PC-9 (cell line): ENCODE measurements around the gene ZAR1L. TPM values are rescaled to one million over a fixed set of nuclear protein-coding genes. Genes with fewer than 3 reads are reported as not detected.

Experiments used
- BruUV-seq: library from RNA; stranded (reverse); fragments of 400-500 nt; replicated peaks from 2 replicates; lab custom pipeline; 2021; lab: Mats Ljungman, UMichigan
- CTCF ChIA-PET: fragments of 300-600 bp; sonication (Branson Sonifier 250); formaldehyde crosslinking; loops from one replicate; lab custom pipeline; 2022; ENCODE audit warnings: antibody characterized with exemption; lab: Charles Lee
- POLR2A ChIA-PET: fragments of 300-600 bp; sonication (Branson Sonifier 250); formaldehyde crosslinking; loops from one replicate; lab custom pipeline; 2022; ENCODE audit warnings: antibody characterized with exemption; ENCODE audit not compliant: unreplicated experiment; lab: Charles Lee
- DNase-seq, 2 experiments: peaks; one replicate each; pipeline versions ENCODE4 v3.0.0 to v3.0.0-alpha.2; 2015 to 2022; ENCODE audit warnings: mixed read lengths in 1 of 2
- H2AFZ ChIP-seq: fragments of 200-600 bp; sonication (generic); 2 replicates; pipeline ENCODE4 v1.8.1; 2017; ENCODE audit warnings: antibody characterized with exemption
- H3F3A ChIP-seq: fragments of 200-600 bp; sonication (generic); 2 replicates; pipeline ENCODE4 v1.8.1; 2017; ENCODE audit warnings: antibody characterized with exemption, mild to moderate bottlenecking, low read depth; ENCODE audit not compliant: insufficient read depth
- H3K27ac ChIP-seq: fragments of 200-600 bp; sonication (generic); 2 replicates; pipeline ENCODE4 v1.6.1; 2016; ENCODE audit warnings: mixed run types
- H3K27me3 ChIP-seq: fragments of 200-600 bp; sonication (generic); 2 replicates; pipeline ENCODE4 v1.6.1; 2016; ENCODE audit warnings: low read depth, mixed run types; ENCODE audit not compliant: insufficient read depth
- H3K36me3 ChIP-seq: fragments of 200-600 bp; sonication (generic); 2 replicates; pipeline ENCODE4 v1.6.1; 2016; ENCODE audit warnings: low read depth, mixed run types
- H3K4me1 ChIP-seq: fragments of 200-600 bp; sonication (generic); replicated peaks from 2 replicates; pipeline ENCODE4 v1.6.1; 2016; ENCODE audit warnings: mixed run types; ENCODE audit not compliant: insufficient read depth
- H3K4me2 ChIP-seq: fragments of 200-600 bp; sonication (generic); 2 replicates; pipeline ENCODE4 v1.6.1; 2017; ENCODE audit warnings: mixed run types
- H3K4me3 ChIP-seq: fragments of 200-600 bp; sonication (generic); 2 replicates; pipeline ENCODE4 v1.6.1; 2016; ENCODE audit warnings: mixed run types
- H3K79me2 ChIP-seq: fragments of 200-600 bp; sonication (generic); 2 replicates; pipeline ENCODE4 v1.6.1; 2017; ENCODE audit warnings: low read depth, mixed run types
- H3K9me2 ChIP-seq: fragments of 200-600 bp; sonication (generic); 2 replicates; pipeline ENCODE4 v1.8.1; 2017; ENCODE audit warnings: mild to moderate bottlenecking; ENCODE audit not compliant: insufficient read depth
- H3K9me3 ChIP-seq: fragments of 200-600 bp; sonication (generic); 2 replicates; pipeline ENCODE4 v1.8.1; 2016; ENCODE audit warnings: low read depth; ENCODE audit not compliant: insufficient read depth
- H4K20me1 ChIP-seq: fragments of 200-600 bp; sonication (generic); 2 replicates; pipeline ENCODE4 v1.8.1; 2017; ENCODE audit not compliant: insufficient read depth
- EZH2 ChIP-seq: fragments of 200-600 bp; sonication (generic); IDR thresholded peaks from 2 replicates; pipeline ENCODE4 v1.8.0; 2017; ENCODE audit warnings: antibody characterized with exemption, low read depth
- intact Hi-C: fragments of 100-400 bp; cut with micrococcal nuclease; formaldehyde crosslinking; loops from one replicate; pipeline ENCODE4 v1.10.0; 2022; ENCODE audit not compliant: unreplicated experiment
- total RNA-seq: library from RNA; stranded (reverse); gene quantifications from 2 replicates; pipeline ENCODE4 v1.2.3, GENCODE V29; 2021
- TF ChIP-seq, protein P1 (sequence below): fragments of 200-600 bp; sonication (generic); conservative IDR thresholded peaks from 2 replicates; pipeline ENCODE4 v1.6.1; 2017; ENCODE audit warnings: mixed run types, antibody characterized with exemption, mild to moderate bottlenecking, moderate library complexity

Gene ZAR1L
- total RNA-seq, 1 experiment from 2014 or later = 0.37 TPM

DNA sequence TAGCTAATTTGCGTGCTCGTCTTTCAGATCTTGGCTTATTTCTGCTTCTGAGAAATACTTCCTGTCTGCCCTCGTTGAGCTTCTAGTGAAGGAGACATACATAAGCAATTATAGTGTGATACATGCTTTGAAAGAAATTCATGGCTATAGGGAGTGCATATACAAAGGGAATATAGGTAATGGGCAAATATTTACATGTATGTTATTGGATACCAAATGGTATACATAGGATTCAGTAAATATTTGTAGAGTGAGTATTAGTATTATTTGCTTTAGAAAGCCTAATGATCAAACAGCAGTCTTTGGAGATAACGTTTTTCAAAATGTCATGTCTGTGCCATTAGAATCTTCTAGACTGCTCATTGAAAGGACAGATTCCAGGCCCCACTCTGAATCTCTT, 5.4 kb upstream of the ZAR1L start:
- POLR2A ChIA-PET = no interaction called here
- TF ChIP-seq, protein P1, sequence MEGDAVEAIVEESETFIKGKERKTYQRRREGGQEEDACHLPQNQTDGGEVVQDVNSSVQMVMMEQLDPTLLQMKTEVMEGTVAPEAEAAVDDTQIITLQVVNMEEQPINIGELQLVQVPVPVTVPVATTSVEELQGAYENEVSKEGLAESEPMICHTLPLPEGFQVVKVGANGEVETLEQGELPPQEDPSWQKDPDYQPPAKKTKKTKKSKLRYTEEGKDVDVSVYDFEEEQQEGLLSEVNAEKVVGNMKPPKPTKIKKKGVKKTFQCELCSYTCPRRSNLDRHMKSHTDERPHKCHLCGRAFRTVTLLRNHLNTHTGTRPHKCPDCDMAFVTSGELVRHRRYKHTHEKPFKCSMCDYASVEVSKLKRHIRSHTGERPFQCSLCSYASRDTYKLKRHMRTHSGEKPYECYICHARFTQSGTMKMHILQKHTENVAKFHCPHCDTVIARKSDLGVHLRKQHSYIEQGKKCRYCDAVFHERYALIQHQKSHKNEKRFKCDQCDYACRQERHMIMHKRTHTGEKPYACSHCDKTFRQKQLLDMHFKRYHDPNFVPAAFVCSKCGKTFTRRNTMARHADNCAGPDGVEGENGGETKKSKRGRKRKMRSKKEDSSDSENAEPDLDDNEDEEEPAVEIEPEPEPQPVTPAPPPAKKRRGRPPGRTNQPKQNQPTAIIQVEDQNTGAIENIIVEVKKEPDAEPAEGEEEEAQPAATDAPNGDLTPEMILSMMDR = no peak
- TF ChIP-seq EZH2 = no peak
- Histone ChIP-seq H3K9me2 (no peaks in the 10 kb centered on the region), H3K4me1 (peaks cover 10% of the 10 kb centered on the region), H3K4me3 (no peak overlapping the region), H2AFZ (no peak overlapping the region), H4K20me1 (no peaks in the 10 kb centered on the region), H3K27ac (no peak overlapping the region), H3K36me3 (peaks cover 16% of the 10 kb centered on the region; the same call in 1 of the 2 replicates), H3K27me3 (no peaks in the 10 kb centered on the region), H3K9me3 (no peaks in the 10 kb centered on the region; the same call in 1 of the 2 replicates), H3K4me2 (no peak overlapping the region), H3F3A (no peaks in the 10 kb centered on the region), H3K79me2 (peaks cover 9% of the 10 kb centered on the region)
- DNase-seq = no peak
- BruUV-seq = no TSS peak
- intact Hi-C loops = no loop called here
- CTCF ChIA-PET = interaction anchor here (0.6 kb wide), 1 partner anchor 108 kb away, joined by 3 read pairs; no protein-coding TSS in a partner anchor

DNA sequence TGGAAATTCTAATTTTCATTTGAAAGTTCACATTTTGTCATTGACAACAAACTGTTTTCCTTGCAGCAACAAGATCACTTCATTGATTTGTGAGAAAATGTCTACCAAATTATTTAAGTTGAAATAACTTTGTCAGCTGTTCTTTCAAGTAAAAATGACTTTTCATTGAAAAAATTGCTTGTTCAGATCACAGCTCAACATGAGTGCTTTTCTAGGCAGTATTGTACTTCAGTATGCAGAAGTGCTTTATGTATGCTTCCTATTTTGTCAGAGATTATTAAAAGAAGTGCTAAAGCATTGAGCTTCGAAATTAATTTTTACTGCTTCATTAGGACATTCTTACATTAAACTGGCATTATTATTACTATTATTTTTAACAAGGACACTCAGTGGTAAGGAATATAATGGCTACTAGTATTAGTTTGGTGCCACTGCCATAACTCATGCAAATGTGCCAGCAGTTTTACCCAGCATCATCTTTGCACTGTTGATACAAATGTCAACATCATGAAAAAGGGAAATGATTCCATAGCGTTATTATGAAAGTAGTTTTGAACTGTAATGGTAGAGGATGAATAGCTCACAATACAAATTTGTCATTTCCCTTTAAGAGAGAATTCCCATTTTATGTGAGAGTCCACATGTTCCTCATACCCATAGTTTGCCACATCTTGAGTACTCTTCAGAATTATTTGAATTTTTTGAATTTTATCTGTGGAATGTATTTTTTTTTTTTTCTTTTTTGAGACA, 2.7 kb upstream of the ZAR1L start:
- Histone ChIP-seq H3K9me2 (no peaks in the 10 kb centered on the region), H3K36me3 (peaks cover 13% of the 10 kb centered on the region; the same call in 1 of the 2 replicates), H2AFZ (no peak overlapping the region), H3K4me2 (0 out of 2 replicates have a peak overlapping the region, but pooled peaks have one; percentile 17), H3K4me3 (no peak overlapping the region), H4K20me1 (no peaks in the 10 kb centered on the region), H3K79me2 (peaks cover 9% of the 10 kb centered on the region), H3F3A (no peaks in the 10 kb centered on the region; the same call in 1 of the 2 replicates), H3K27me3 (no peaks in the 10 kb centered on the region), H3K27ac (no peak overlapping the region), H3K4me1 (peaks cover 16% of the 10 kb centered on the region), H3K9me3 (no peaks in the 10 kb centered on the region; the same call in 1 of the 2 replicates)
- DNase-seq = no peak
- ChIA-PET CTCF (no interaction called here), POLR2A (no interaction called here)
- BruUV-seq = no TSS peak
- intact Hi-C loops = loop anchor here (10.0 kb wide), 2 partner anchors 217 to 323 kb away; partner anchors contain the start of gene N4BP2L2
- TF ChIP-seq, protein P1 = no peak
- no peak for TF ChIP-seq EZH2

DNA sequence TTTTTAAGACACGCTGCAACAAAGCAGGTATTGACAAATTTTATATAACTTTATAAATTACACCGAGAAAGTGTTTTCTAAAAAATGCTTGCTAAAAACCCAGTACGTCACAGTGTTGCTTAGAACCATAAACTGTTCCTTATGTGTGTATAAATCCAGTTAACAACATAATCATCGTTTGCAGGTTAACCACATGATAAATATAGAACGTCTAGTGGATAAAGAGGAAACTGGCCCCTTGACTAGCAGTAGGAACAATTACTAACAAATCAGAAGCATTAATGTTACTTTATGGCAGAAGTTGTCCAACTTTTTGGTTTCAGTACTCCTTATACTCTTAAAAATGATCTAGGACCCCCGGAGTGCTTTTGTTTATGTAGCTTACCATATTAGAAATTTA, 1.3 kb upstream of the ZAR1L start:
- no peak for DNase-seq
- intact Hi-C loops = loop anchor here (10.0 kb wide), 2 partner anchors 218 to 322 kb away; partner anchors contain the start of gene N4BP2L2
- POLR2A ChIA-PET = interaction anchor here (0.6 kb wide), 1 partner anchor 160 kb away, joined by 3 read pairs; no protein-coding TSS in a partner anchor
- Histone ChIP-seq H3K4me2 (peak overlapping the region; percentile 93), H3K36me3 (peaks cover 13% of the 10 kb centered on the region; the same call in 1 of the 2 replicates), H4K20me1 (no peaks in the 10 kb centered on the region), H3K79me2 (peaks cover 9% of the 10 kb centered on the region), H3K27ac (peak overlapping the region; percentile 95; the same call in 1 of the 2 replicates), H3F3A (no peaks in the 10 kb centered on the region; the same call in 1 of the 2 replicates), H3K9me2 (no peaks in the 10 kb centered on the region), H3K27me3 (no peaks in the 10 kb centered on the region), H3K4me3 (peak overlapping the region; percentile 95), H3K4me1 (peaks cover 16% of the 10 kb centered on the region), H2AFZ (peak overlapping the region; percentile 100), H3K9me3 (no peaks in the 10 kb centered on the region; the same call in 1 of the 2 replicates)
- no TSS peak for BruUV-seq
- TF ChIP-seq EZH2 = no peak
- TF ChIP-seq, protein P1 = no peak
- CTCF ChIA-PET = interaction anchor here (0.6 kb wide), 1 partner anchor 123 kb away, joined by 7 read pairs; no protein-coding TSS in a partner anchor
